ENCODE data around the gene KANSL1. TPM values are rescaled to one million over a fixed set of nuclear protein-coding genes. Genes with fewer than 3 reads are reported as not detected.
"Not testable (repeated sequence)": the region's sequence is repeated elsewhere in the genome, so short reads cannot be mapped to it uniquely, and the experiment has no call there.

Gene KANSL1, protein sequence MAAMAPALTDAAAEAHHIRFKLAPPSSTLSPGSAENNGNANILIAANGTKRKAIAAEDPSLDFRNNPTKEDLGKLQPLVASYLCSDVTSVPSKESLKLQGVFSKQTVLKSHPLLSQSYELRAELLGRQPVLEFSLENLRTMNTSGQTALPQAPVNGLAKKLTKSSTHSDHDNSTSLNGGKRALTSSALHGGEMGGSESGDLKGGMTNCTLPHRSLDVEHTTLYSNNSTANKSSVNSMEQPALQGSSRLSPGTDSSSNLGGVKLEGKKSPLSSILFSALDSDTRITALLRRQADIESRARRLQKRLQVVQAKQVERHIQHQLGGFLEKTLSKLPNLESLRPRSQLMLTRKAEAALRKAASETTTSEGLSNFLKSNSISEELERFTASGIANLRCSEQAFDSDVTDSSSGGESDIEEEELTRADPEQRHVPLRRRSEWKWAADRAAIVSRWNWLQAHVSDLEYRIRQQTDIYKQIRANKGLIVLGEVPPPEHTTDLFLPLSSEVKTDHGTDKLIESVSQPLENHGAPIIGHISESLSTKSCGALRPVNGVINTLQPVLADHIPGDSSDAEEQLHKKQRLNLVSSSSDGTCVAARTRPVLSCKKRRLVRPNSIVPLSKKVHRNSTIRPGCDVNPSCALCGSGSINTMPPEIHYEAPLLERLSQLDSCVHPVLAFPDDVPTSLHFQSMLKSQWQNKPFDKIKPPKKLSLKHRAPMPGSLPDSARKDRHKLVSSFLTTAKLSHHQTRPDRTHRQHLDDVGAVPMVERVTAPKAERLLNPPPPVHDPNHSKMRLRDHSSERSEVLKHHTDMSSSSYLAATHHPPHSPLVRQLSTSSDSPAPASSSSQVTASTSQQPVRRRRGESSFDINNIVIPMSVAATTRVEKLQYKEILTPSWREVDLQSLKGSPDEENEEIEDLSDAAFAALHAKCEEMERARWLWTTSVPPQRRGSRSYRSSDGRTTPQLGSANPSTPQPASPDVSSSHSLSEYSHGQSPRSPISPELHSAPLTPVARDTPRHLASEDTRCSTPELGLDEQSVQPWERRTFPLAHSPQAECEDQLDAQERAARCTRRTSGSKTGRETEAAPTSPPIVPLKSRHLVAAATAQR (N-terminal part only)
- polyA plus RNA-seq (2011; rRNA removed) (14.1 and 16.7 TPM in 2 replicates), polyA minus RNA-seq (2011; rRNA and poly(A)+ RNA removed) (93.8 and 102 TPM in 2 replicates)

DNA sequence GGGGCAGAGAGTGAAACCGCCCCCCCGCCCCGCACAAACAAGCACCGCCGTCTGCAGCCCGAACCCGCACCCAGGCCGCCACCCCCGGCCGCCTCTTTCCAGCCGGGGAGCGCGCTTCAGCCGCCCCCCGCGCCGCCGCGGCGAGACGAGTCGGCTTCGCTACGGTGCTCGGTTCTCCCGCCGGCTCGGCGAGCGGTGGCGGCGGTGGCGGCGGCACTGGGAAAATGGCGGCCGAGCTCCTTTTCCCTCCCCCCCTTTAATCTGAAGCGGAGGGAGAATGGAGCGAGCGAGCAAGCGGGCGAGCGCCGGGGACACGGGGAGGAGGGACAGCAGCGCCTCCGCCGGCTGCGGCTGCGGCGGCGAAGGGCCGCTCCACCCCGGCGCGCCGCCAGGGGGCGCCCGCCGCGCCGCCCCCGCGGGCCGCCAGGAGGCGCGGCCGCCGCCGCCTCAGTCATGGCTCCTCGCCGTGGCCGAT lies at the start of gene KANSL1:
Gene KANSL1 (minus strand): TSS at position 279 of the 475 bp plus-strand sequence. CDS start 21,286 bp downstream, outside the sequence.
- Histone ChIP-seq H3K27me3 (ENCODE audit: control insufficient read depth, insufficient read depth, low read length) (no peaks in the 10 kb centered on the region), H3K36me3 (ENCODE audit: control insufficient read depth, insufficient read depth, low read length) (0 out of 2 replicates have a peak, but pooled peaks cover 1% of the 10 kb centered on the region), H3K4me3 (ENCODE audit: low read depth, low read length) (peak within 1 kb of the TSS; percentile 86)
- POLR2A ChIA-PET = interaction anchor here (0.6 to 1.0 kb wide), 5 partner anchors 12 to 62 kb away, joined by 4 to 8 read pairs (median 4); no protein-coding TSS in a partner anchor
- DNase-seq (ENCODE audit: low read depth) = no peak
- CTCF ChIA-PET = interaction anchor here (0.6 to 3.8 kb wide), 38 partner anchors 9 to 615 kb away, joined by 3 to 48 read pairs (median 4); no protein-coding TSS in a partner anchor
- TF ChIP-seq, protein P1, sequence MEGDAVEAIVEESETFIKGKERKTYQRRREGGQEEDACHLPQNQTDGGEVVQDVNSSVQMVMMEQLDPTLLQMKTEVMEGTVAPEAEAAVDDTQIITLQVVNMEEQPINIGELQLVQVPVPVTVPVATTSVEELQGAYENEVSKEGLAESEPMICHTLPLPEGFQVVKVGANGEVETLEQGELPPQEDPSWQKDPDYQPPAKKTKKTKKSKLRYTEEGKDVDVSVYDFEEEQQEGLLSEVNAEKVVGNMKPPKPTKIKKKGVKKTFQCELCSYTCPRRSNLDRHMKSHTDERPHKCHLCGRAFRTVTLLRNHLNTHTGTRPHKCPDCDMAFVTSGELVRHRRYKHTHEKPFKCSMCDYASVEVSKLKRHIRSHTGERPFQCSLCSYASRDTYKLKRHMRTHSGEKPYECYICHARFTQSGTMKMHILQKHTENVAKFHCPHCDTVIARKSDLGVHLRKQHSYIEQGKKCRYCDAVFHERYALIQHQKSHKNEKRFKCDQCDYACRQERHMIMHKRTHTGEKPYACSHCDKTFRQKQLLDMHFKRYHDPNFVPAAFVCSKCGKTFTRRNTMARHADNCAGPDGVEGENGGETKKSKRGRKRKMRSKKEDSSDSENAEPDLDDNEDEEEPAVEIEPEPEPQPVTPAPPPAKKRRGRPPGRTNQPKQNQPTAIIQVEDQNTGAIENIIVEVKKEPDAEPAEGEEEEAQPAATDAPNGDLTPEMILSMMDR (IDR thresholded peaks at IDR 0.05; ENCODE audit: insufficient read depth, low read depth, low read length) = peak; percentile 45

DNA sequence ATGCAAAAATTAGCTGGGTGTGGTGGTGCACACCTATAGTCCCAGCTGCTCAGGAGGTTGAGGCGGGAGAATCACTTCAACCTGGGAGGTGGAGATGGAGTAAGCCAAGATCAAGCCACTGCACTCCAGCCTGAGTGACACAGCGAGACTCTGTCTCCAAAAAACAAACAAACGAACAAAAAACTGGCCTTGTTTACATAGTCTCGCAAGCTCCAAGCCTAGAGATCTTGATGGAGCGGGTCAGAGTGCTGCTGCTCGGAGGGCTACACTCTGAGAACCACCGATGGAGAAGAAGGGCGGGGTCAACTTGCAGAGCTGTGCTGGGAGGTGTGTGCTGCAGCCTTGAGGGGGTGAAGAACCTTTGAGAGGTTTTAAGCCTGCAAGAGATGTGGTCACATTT lies 38.1 kb upstream of the KANSL1 start:
- CTCF ChIA-PET; H3K27me3 ChIP-seq (ENCODE audit: control insufficient read depth, insufficient read depth, low read length); POLR2A ChIA-PET; H3K36me3 ChIP-seq (ENCODE audit: control insufficient read depth, insufficient read depth, low read length); H3K4me3 ChIP-seq (ENCODE audit: low read depth, low read length); DNase-seq (ENCODE audit: low read depth): not testable (repeated sequence)

DNA sequence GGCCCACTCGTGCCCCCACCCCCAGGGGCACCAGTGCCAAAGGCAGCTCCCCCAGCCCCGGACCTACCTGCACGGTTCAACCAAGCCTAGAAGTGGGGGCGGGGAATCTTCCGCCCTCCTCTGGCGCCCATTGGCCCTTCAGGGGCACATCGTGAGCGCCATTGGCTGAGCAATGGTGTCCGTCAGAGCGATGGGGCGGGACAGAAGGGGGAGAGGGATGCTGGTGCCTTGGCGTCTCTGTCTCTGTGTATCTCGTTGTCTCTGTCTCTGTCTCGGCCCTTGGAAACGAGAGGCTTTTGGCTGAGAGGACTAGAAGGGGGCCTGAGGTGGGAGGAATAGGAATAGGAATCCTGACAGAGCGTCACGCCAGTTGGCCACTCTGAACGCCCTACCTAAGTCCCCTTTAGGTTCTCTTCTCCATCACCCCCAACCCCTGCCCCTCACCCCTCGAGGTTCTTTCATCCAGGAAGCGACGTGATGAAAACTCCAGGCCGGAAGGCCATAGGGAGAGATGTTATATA lies 32.1 kb upstream of the KANSL1 start:
- H3K4me3 ChIP-seq (ENCODE audit: low read depth, low read length) = peak overlapping the region; percentile 53
- CTCF ChIA-PET; H3K27me3 ChIP-seq (ENCODE audit: control insufficient read depth, insufficient read depth, low read length); POLR2A ChIA-PET; H3K36me3 ChIP-seq (ENCODE audit: control insufficient read depth, insufficient read depth, low read length): not testable (repeated sequence)
- DNase-seq (ENCODE audit: low read depth) = peak; percentile 56

DNA sequence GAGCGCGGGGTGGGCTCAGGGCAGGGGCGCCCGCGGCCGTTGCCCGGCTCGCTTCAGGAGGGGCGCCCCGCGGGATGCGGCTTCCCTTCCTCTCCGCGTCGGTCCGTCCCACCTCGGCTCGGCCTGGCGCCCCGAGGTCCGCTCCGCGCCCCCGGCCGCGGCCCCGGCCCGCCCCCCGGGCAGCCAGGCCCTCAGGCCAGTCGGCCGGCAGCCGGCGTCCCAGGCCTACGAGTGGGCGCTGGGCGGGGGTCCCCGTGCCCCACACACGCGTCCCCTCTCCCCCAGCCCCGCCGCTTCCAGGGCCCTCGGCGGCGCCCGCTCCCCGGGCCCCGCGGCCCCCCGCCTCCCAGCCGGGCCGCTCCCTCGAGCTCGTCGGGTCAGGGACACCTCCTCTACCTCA lies 31.6 kb upstream of the KANSL1 start:
- DNase-seq (ENCODE audit: low read depth); CTCF ChIA-PET; POLR2A ChIA-PET; H3K36me3 ChIP-seq (ENCODE audit: control insufficient read depth, insufficient read depth, low read length); H3K27me3 ChIP-seq (ENCODE audit: control insufficient read depth, insufficient read depth, low read length): not testable (repeated sequence)
- H3K4me3 ChIP-seq (ENCODE audit: low read depth, low read length) = peak overlapping the region; percentile 53

DNA sequence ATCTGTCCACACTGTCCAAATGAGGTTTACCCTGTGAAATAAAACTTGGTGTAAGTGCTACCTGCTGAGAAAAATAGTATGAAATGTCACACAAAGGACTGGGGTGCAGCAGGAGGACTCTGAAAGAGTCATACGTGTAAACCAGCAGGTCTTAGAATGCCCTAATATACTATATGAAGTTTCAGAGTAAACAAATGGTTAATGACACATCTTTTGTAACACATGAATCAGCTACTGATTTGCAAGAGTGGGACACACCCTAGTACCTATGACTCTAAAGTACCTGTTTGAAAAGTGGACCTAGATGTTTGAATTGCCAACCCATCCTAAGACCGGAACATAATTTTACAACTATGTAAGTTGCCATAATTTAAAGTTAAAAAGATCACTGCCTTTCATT lies 29.8 kb upstream of the KANSL1 start:
- POLR2A ChIA-PET; H3K4me3 ChIP-seq (ENCODE audit: low read depth, low read length); H3K27me3 ChIP-seq (ENCODE audit: control insufficient read depth, insufficient read depth, low read length): not testable (repeated sequence)

DNA sequence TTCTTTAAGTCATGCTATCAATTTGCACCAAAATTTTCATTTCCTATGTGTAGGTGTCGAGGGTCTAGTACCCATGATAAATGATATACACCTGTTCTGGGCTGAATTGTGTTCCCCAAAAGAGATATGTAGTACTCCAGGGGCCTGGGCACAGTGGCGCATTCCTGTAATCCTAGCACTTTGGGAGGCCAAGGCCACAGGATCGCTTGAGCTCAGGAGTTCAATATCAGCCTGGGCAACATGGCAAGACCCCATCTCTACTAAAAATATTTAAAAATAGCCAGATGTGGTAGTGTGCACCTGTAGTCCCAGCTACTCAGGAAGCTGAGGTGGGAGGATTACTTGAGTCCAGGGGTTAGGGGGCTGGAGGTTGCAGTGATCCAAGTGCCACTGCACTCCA lies 23.5 kb upstream of the KANSL1 start:
- TF ChIP-seq, protein P1 (IDR thresholded peaks at IDR 0.05; ENCODE audit: insufficient read depth, low read depth, low read length) = no peak
- Histone ChIP-seq H3K36me3 (ENCODE audit: control insufficient read depth, insufficient read depth, low read length) (peaks cover 11% of the 10 kb centered on the region), H3K27me3 (ENCODE audit: control insufficient read depth, insufficient read depth, low read length) (no peaks in the 10 kb centered on the region), H3K4me3 (ENCODE audit: low read depth, low read length) (no peak overlapping the region)
- CTCF ChIA-PET = interaction anchor here (0.6 to 6.5 kb wide), 5 partner anchors 11 to 172 kb away, joined by 3 to 50 read pairs (median 3); partner anchors contain the start of gene KANSL1
- DNase-seq (ENCODE audit: low read depth) = no peak
- POLR2A ChIA-PET = interaction anchor here (0.6 kb wide), 1 partner anchor 179 kb away, joined by 5 read pairs; no protein-coding TSS in a partner anchor

More for the DNA sequence above, 29.8 kb upstream of the KANSL1 start:
- H3K36me3 ChIP-seq (ENCODE audit: control insufficient read depth, insufficient read depth, low read length); DNase-seq (ENCODE audit: low read depth); CTCF ChIA-PET: not testable (repeated sequence)

Measured in BJ (cell line).